OCI-LY3 (cell line): ENCODE data around the gene TRMT10A.

Experiments used
- H2AFZ ChIP-seq: fragments of 200-600, 300-600 bp; shearing (Covaris generic); 2 replicates; pipeline ENCODE4 v1.6.0; 2014; ENCODE audit warnings: antibody characterized with exemption, low read depth, low read length
- H3K27ac ChIP-seq: fragments of 200-600, 300-600 bp; sonication (generic); 2 replicates; pipeline ENCODE4 v1.5.1; 2014; ENCODE audit warnings: mild to moderate bottlenecking, low read length, moderate library complexity, mixed read lengths
- H3K27me3 ChIP-seq: fragments of 200-600, 300-600 bp; sonication (generic); 2 replicates; pipeline ENCODE4 v1.6.1; 2014; ENCODE audit warnings: low read depth, low read length, mixed read lengths
- H3K36me3 ChIP-seq: fragments of 200-600, 300-600 bp; sonication (generic); replicated peaks from 2 replicates; pipeline ENCODE3; 2014; ENCODE audit warnings: low read depth, low read length, mixed read lengths
- H3K4me1 ChIP-seq: fragments of 300-600, 200-600 bp; sonication (generic); 2 replicates; pipeline ENCODE4 v1.6.1; 2014; ENCODE audit warnings: low read length, mixed read lengths
- H3K4me2 ChIP-seq: fragments of 200-600, 300-600 bp; sonication (generic); 2 replicates; pipeline ENCODE4 v1.6.1; 2014; ENCODE audit warnings: low read length, mixed read lengths
- H3K4me3 ChIP-seq: fragments of 300-600, 200-600 bp; sonication (generic); 2 replicates; pipeline ENCODE4 v1.5.1; 2014; ENCODE audit warnings: antibody characterized with exemption, mild to moderate bottlenecking, low read length, moderate library complexity
- H3K79me2 ChIP-seq: fragments of 300-600, 200-600 bp; shearing (Covaris generic); 2 replicates; pipeline ENCODE4 v1.6.1; 2014; ENCODE audit warnings: mild to moderate bottlenecking, low read length, mixed read lengths
- H3K9ac ChIP-seq: fragments of 300-600, 200-600 bp; shearing (Covaris generic); 2 replicates; pipeline ENCODE4 v1.6.0; 2014; ENCODE audit warnings: mild to moderate bottlenecking, low read length, moderate library complexity
- H3K9me3 ChIP-seq: fragments of 200-600, 300-600 bp; shearing (Covaris generic); 2 replicates; pipeline ENCODE4 v1.6.1; 2014; ENCODE audit warnings: low read length, mixed read lengths; ENCODE audit not compliant: insufficient read depth
- H4K20me1 ChIP-seq: fragments of 200-600, 300-600 bp; sonication (generic); 2 replicates; pipeline ENCODE4 v1.6.1; 2016; ENCODE audit warnings: low read length, mixed read lengths; ENCODE audit not compliant: insufficient read depth
- EZH2phosphoT487 ChIP-seq: fragments of 200-600 bp; shearing (Covaris generic); IDR thresholded peaks from 2 replicates; pipeline ENCODE4 v1.6.1; 2018; ENCODE audit warnings: antibody characterized with exemption, mixed run types, low read depth
- TF ChIP-seq, protein P1 (sequence below): fragments of 200-600, 300-600 bp; sonication (generic); IDR thresholded peaks from 2 replicates; pipeline ENCODE4 v1.5.1; 2014; ENCODE audit warnings: antibody characterized with exemption, low read length, low read depth

Gene TRMT10A

DNA sequence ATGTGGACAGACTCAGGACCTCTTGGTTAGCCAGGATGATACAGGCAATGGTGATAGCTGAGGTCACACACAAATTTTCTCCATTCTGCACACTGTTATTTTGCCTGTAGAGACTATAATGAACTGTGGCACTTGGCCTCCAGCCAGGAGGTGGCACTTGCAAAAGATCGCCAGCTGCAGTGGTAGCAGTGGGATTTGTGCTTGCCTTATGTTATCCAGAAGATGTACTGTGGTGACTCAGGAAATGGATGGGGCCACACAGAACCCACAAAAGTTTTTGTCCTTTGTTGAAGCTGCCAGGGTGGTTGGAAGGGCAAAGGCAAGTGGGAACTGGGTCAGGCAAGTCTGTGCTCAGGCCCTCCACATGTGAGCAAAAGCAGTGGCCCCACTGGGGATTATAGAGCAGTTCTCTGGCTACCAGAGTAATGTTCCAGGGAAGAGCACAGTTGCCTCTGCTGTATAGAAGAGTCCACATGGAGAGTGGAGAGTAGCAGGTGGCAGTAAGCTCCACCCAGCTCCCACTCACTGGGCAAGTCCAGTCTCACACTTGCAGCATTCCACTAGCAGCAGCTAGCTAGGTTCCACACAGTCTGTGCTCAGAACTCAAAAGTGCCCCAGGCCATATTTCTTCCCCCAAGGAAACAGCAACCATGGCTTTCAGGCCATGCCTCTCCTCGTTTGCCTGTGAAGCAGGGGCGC, 58.9 kb downstream of the TRMT10A start:
- Histone ChIP-seq H3K36me3 (no peaks in the 10 kb centered on the region), H3K9ac (no peak overlapping the region), H3K4me2 (no peak overlapping the region), H3K4me1 (no peaks in the 10 kb centered on the region), H3K27me3 (no peaks in the 10 kb centered on the region), H3K27ac (no peak overlapping the region), H3K79me2 (no peaks in the 10 kb centered on the region), H3K4me3 (no peak overlapping the region), H2AFZ (no peak overlapping the region), H3K9me3 (no peaks in the 10 kb centered on the region), H4K20me1 (no peaks in the 10 kb centered on the region)
- TF ChIP-seq, protein P1, sequence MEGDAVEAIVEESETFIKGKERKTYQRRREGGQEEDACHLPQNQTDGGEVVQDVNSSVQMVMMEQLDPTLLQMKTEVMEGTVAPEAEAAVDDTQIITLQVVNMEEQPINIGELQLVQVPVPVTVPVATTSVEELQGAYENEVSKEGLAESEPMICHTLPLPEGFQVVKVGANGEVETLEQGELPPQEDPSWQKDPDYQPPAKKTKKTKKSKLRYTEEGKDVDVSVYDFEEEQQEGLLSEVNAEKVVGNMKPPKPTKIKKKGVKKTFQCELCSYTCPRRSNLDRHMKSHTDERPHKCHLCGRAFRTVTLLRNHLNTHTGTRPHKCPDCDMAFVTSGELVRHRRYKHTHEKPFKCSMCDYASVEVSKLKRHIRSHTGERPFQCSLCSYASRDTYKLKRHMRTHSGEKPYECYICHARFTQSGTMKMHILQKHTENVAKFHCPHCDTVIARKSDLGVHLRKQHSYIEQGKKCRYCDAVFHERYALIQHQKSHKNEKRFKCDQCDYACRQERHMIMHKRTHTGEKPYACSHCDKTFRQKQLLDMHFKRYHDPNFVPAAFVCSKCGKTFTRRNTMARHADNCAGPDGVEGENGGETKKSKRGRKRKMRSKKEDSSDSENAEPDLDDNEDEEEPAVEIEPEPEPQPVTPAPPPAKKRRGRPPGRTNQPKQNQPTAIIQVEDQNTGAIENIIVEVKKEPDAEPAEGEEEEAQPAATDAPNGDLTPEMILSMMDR, result no peak
- no peak for TF ChIP-seq EZH2phosphoT487
